ENCODE results near the gene LTB.
"Not testable (repeated sequence)": the region's sequence is repeated elsewhere in the genome, so short reads cannot be mapped to it uniquely, and the experiment has no call there.

Gene LTB

DNA sequence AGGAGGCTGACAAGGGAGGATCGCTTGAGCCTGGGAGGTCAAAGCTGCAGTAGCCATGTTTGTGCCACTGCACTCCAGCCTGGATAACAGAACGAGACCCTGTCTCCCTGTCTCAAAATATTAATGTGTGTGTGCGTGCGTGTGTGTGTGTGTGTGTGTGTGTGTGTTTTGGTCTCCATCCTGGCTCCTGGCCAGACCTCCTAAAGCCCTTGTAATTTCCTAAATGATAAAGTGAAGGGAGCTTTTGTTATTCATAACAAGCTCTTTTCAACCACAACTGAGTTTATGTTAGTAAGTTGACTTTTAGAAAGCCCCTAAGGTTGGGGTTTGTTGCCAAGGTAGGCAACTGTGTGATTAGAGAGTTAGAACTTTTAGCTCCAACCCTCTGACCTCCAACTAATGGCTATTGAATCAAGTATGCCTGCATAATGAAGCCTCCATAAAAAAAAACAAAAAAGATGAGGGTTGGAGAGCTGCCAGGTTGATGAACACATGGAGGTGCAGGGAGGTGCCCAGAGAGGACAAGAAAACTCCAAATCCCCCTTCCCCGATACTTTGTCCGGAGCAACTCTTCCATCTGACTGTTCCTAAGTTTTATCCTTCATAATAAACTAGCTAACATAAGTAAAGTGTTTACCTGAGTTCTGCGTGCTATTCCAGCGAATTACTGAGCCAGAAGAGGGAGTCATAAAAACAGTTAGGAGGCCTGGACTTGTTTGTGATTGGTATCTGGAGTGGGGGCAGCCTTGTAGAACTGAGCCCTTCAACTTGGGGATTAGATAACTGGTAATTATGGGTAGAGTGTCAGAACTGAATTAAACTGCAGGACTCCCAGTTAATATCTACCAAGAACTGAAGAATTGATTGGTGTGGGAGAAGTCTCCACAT lies 27.5 kb upstream of the LTB start:
- DNase-seq (ENCODE audit: low spot score): no peak

GRCh38 chr6:31607317-31607716 lies 25.1 kb upstream of the LTB start:
- no peak for DNase-seq (ENCODE audit: low spot score)

GRCh38 chr6:31597006-31597405 lies 14.8 kb upstream of the LTB start:
- no peak for DNase-seq (ENCODE audit: low spot score)

DNA sequence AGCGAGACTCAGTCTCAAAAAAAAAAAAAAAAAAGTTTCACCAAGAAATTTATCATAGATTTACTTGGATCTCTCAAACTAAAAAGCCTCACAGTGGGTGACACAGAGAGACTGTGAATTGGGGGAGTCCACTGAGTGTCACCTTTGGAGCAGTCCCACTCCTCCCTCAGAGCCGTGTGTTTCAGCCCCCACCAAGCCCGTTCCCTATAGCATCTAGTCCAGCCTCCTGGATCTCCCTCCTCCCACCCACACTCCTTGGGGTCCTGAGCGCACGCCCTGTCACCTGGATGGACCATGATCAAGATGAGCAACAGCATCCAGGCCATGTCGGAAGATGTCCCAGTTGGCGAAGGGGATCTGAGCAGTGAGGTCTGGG lies 10.2 kb upstream of the LTB start:
- no peak for DNase-seq (ENCODE audit: low spot score)

- DNase-seq (ENCODE audit: low spot score): not testable (repeated sequence)
These were observed 8.5 kb upstream of the LTB start for GRCh38 chr6:31590691-31591090.

- DNase-seq (ENCODE audit: low spot score): no peak
These were observed 6.8 kb upstream of the LTB start for GRCh38 chr6:31588871-31589650.

- DNase-seq (ENCODE audit: low spot score): no peak
These were observed 5.9 kb upstream of the LTB start for GRCh38 chr6:31587791-31588777.

GRCh38 chr6:31586599-31587281 lies 4.5 kb upstream of the LTB start:
- DNase-seq (ENCODE audit: low spot score): no peak

GRCh38 chr6:31586008-31586407 lies 3.8 kb upstream of the LTB start, which contains the start of gene LST1:
Gene LST1, plus strand, starts transcription at chr6:31586277. Its CDS starts 1,023 bp downstream, at chr6:31587300.
- no peak for DNase-seq (ENCODE audit: low spot score)

DNA sequence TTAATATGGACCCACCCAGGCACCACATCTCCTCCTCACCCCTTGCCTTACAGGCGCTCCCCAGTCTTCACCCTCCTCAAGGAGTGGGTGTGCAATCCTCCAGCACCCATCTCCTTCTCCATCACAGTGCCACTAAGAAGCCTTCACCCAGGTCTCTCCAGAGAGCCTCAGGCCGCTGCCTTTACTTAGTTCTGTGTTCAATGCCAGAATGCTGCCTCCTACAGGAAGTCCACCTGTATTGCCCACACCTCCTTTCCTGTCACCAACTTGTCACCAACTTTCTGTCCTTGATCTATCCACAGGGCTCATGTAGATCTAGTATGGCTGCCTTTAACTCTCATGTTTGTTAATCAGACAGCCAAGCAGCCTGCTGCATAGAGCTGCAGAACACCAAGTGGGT lies 3.3 kb upstream of the LTB start:
- no peak for DNase-seq (ENCODE audit: low spot score)

GRCh38 chr6:31581434-31582229 lies 592 bp downstream of the LTB start:
- DNase-seq (ENCODE audit: low spot score): no peak

DNA sequence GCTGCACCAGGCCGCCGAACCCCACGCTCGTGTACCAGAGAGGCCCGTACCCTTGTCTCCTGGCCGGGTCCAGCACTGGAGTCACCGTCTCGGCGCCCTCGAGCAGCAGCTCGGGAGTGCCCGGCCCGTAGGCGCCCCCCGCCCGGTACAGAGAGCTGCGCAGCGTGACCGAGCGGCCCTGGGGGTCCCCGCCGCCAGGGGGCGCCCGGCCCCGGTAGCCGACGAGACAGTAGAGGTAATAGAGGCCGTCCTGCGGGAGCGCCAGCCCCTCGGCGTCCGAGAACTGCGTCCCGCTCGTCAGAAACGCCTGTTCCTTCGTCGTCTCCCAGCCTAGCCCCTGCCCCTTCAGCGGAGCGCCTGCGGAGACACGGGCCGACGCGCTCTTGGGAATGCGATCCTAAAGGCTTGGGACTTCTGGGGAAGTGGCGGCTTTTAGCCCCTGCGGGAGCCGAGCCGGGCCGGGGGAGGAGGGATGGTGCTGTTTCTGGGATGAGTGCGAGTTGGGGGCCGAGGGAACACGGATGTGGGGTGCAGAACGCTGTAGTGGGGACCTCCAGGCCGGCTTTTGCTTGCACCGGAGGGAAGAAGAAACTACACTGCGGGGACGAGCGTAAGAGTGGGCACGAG lies 1.3 kb downstream of the LTB start:
- peak; percentile 90 for DNase-seq (ENCODE audit: low spot score)

- DNase-seq (ENCODE audit: low spot score): no peak
These were observed 1.8 kb downstream of the LTB start for GRCh38 chr6:31580438-31580740.

GRCh38 chr6:31579546-31580437 lies 2.4 kb downstream of the LTB start:
- no peak for DNase-seq (ENCODE audit: low spot score)

DNA sequence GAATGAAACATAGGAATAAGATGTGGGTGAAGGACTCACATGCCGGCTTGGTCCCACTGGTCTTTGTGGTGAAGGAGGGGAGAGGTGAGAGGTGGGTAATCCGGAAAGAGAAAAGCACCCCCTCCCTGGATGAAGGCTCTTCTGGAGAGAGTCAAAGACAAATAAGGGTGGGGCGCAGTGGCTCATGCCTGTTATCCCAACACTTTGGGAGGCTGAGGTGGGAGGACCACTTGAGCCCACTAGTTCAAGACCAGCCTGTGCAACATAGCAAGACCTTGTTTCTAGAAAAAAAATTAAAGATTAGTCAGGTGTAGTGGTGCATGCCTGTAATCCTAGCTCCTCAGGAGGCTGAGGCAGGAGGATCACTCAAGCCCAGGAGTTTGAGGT lies 3.1 kb downstream of the LTB start:
- no peak for DNase-seq (ENCODE audit: low spot score)

GRCh38 chr6:31578184-31579118 lies 3.8 kb downstream of the LTB start:
- DNase-seq (ENCODE audit: low spot score): no peak

- no peak for DNase-seq (ENCODE audit: low spot score)
These were observed 4.7 kb downstream of the LTB start for GRCh38 chr6:31577579-31577966.
